Measurements from ENCODE around the gene GLT6D1. TPM values are rescaled to one million over a fixed set of nuclear protein-coding genes. Genes with fewer than 3 reads are reported as not detected.

GLT6D1 gene
- total and polyA plus RNA-seq, 3 donors from 2014 or later, result 0.47 to 1.6 TPM; not detected in 1

DNA sequence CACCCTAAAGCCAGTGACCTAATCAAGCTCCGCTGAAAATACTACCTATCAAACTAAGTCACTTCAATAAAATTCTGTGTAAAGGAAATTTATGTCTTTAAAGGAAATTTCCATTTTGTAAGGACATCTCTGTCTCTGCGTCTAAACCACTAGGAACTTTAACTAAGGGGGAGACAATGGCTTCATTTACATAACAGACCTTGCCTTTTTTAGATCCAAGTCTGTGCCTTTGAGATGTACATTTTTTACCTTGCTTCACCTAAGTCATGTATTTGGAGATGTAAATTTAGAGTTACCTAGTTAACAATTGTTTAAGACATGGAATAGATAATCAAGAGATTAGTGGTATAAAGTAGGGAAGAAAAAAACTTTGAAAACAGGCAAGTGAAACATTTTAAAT lies 10.2 kb upstream of the GLT6D1 start:
- 69 to 71% methylated on average over 2 of the region's 2 CpGs for WGBS, 2 donors
- Histone ChIP-seq H3K36me3 (ENCODE audit: low read depth, missing control alignments) (no peaks in the 10 kb centered on the region), H3K4me1 (no peaks in the 10 kb centered on the region), H3K9me3 (no peaks in the 10 kb centered on the region), H3K27me3 (no peaks in the 10 kb centered on the region), H3K4me3 (no peak overlapping the region), H3K27ac (no peak overlapping the region)
- TF ChIP-seq, protein P1, sequence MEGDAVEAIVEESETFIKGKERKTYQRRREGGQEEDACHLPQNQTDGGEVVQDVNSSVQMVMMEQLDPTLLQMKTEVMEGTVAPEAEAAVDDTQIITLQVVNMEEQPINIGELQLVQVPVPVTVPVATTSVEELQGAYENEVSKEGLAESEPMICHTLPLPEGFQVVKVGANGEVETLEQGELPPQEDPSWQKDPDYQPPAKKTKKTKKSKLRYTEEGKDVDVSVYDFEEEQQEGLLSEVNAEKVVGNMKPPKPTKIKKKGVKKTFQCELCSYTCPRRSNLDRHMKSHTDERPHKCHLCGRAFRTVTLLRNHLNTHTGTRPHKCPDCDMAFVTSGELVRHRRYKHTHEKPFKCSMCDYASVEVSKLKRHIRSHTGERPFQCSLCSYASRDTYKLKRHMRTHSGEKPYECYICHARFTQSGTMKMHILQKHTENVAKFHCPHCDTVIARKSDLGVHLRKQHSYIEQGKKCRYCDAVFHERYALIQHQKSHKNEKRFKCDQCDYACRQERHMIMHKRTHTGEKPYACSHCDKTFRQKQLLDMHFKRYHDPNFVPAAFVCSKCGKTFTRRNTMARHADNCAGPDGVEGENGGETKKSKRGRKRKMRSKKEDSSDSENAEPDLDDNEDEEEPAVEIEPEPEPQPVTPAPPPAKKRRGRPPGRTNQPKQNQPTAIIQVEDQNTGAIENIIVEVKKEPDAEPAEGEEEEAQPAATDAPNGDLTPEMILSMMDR (IDR thresholded peaks at IDR 0.05), result no peak
- no peak for TF ChIP-seq POLR2A (IDR thresholded peaks at IDR 0.05)
- intact Hi-C loops (cut with DNase I; ENCODE audit: low total_unique reads), result no loop called here
- DNase-seq, result no peak

DNA sequence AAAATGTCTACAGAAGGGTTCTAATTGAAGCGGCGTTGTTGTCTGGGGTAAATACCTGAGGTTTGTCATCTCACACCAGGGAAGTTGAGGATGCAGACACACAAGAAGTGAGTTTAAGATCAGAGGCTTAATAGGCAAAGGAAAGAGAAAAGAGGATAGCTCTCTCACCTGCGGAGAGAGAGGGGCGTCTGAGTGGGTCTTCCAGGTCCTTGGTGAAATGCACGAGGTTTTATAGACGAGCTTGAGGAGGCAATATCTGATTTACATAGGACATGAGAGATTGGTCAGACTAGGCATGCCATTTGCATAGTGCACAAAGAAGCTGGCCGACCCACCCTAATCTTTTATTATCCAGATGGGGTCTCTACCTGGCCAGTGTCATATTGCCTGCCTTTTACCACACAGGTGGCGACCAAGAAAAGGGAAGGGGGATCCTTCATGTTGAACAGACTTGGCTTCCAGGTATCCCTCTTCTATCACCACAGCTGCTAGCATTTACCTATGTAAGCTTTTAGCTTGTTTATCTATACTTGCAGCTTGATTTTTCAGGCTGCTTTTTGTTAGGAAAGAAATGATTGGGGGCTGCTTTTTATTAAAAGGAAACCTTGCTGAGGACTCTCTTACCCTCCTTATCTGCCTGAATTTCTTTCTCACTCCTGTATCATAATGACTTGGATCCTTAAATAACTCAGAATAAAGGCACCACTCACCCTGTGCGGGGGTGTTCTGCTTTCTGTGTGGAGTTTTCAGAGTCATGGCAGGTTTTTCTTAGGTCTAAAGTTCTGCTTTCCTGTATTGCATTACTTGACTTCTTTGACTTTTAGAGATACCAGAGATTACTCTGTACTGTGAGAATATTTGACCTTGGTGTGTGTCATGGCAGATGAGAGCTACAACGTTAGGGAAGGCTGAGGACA lies 9.4 kb upstream of the GLT6D1 start:
- H3K9me3 ChIP-seq, result no peaks in the 10 kb centered on the region
- WGBS, 2 donors, result 69 to 78% methylated on average over 10 of the region's 10 CpGs
- H3K27me3 ChIP-seq, result no peaks in the 10 kb centered on the region
- intact Hi-C loops (cut with DNase I; ENCODE audit: low total_unique reads), result no loop called here
- H3K36me3 ChIP-seq (ENCODE audit: low read depth, missing control alignments), result no peaks in the 10 kb centered on the region
- H3K4me3 ChIP-seq, result no peak overlapping the region
- no peak overlapping the region for H3K27ac ChIP-seq
- peak; percentile 1 for DNase-seq
- no peaks in the 10 kb centered on the region for H3K4me1 ChIP-seq
- TF ChIP-seq, protein P1 (IDR thresholded peaks at IDR 0.05), result no peak
- TF ChIP-seq POLR2A (IDR thresholded peaks at IDR 0.05), result no peak

DNA sequence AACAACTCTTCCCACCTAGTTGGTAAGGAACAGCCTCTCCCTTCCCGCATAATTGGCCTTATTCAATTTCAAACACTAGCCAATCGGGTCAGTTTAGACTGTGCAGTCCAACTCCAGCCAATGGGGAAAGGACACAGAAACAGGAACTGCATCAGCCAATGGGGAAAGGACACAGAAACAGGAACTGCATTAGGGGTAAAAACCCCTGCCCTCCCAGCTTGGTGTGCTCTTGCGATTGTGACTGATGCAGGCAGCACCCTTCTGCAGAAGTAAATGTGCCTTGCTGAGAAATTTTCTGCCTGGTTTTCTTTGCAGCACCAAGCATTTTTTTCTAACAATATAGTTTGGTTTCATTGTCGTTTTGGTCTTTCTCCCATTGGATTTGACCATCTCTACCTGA lies 8.5 kb upstream of the GLT6D1 start:
- Histone ChIP-seq H3K4me1 (no peaks in the 10 kb centered on the region), H3K36me3 (ENCODE audit: low read depth, missing control alignments) (no peaks in the 10 kb centered on the region), H3K4me3 (no peak overlapping the region), H3K27me3 (no peaks in the 10 kb centered on the region), H3K9me3 (no peaks in the 10 kb centered on the region), H3K27ac (no peak overlapping the region)
- WGBS, 2 donors, result 66 to 67% methylated on average over 4 of the region's 4 CpGs
- intact Hi-C loops (cut with DNase I; ENCODE audit: low total_unique reads), result no loop called here
- DNase-seq, result peak; percentile 23
- TF ChIP-seq POLR2A (IDR thresholded peaks at IDR 0.05), result no peak
- TF ChIP-seq, protein P1 (IDR thresholded peaks at IDR 0.05), result no peak

DNA sequence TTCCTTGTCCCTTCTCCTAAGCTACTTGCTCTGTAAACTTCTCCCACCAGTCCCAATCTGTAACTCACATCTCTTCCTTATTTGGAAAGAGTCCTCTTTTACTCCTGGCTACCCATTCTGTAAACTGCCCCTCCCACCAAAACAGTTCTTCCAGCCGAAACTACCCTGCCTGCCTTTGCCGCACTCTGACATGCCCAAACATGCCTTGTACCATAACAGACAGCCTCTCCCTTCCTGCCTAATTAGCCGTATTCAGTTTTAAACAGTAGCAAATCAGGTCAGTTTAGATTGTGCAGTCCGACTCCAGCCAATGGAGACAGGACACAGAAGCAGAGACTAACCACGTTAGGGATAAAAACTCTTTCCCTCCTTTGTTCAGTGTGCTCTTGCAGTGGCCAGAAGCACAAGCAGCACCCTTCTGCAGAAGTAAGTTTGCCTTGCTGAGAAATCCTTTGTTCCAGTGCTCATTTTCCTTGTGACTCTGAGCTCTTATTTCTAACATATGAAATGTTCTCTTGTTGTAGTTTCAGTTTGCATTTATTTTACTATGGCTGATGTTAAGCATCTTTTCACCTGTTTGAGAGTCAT lies 5.4 kb upstream of the GLT6D1 start:
- Histone ChIP-seq H3K4me3 (no peak overlapping the region), H3K9me3 (no peaks in the 10 kb centered on the region), H3K27ac (no peak overlapping the region), H3K4me1 (no peaks in the 10 kb centered on the region), H3K27me3 (no peaks in the 10 kb centered on the region), H3K36me3 (ENCODE audit: low read depth, missing control alignments) (no peaks in the 10 kb centered on the region)
- WGBS, 2 donors, result 86 to 87% methylated on average over 5 of the region's 5 CpGs
- no peak for TF ChIP-seq POLR2A (IDR thresholded peaks at IDR 0.05)
- TF ChIP-seq, protein P1 (IDR thresholded peaks at IDR 0.05), result no peak
- DNase-seq, result no peak
- intact Hi-C loops (cut with DNase I; ENCODE audit: low total_unique reads), result no loop called here

Measured in testis (tissue), 3 donors.